ENCODE data around the gene AKAP8L. TPM values are rescaled to one million over a fixed set of nuclear protein-coding genes. Genes with fewer than 3 reads are reported as not detected.

AKAP8L gene
- total RNA-seq, 1 donor from 2014 or later, result 82.5 TPM

DNA sequence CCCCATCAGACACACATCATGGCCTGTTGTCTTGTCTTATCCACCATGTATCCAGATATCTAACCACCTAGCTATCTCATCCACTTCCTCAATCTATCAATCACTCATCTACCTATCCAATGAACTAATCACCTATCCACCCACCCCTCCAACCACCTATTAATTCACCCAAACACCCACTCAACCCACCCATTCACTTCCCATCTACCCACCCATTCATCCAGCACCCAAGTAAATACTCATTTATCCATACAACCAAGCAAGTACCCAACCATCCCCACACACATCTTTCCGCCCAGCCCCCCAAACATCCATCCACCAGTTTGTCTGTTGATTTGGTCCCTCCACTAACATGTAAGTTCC is 31.7 kb upstream of the AKAP8L start:
- ATAC-seq (no peak), DNase-seq (no peak)
- intact Hi-C loops (cut with micrococcal nuclease), result no loop called here

DNA sequence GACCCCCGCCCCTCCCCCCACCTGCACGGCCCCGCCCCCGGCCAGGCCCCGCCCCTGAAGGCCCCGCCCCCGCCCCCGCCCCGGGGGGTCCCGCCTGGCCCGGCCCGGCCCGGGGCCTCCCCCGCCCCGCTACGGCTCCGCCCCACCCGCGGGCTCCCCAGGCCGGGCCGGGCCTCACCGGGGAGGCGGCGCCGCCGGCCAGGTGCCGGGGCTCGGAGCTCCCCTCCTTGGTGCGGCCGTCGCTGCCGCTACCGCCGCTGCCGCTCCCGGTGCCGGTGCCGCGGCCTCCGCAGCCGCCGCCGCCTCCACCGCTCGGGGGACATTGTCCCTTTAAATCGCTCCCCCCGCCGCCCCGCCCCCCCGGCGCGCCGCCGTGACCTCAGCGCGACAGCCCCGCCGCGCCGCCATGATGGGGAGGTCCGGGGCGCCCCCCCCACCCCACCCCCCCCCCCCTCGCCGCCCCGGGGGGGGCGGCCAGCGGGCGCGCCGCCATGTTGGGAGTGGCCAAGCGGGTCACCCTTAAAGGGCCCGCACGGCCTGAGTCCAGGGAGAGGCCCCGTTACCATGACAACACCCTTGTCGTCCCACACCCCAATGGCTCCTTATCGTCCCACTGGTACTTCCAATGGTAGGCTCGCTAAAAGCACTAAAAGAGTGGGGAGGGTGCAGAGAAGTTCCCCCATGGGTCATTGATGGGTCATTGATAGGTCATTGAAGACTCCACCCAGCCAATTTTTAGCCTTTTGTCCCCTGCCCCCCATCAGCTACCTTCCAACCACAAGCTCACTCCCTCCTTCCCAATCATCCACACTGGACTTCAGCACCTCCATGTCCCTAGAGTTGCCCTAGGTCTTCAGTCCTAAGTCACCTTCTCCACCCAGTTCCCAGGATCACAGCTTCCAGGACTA is 31.1 kb upstream of the AKAP8L start, which contains the start of gene WIZ:
Gene WIZ, minus strand, starts transcription at position 337 of the 908 bp plus-strand sequence. CDS start 1,649 bp downstream, outside the sequence.
- ATAC-seq (peak; percentile 9), DNase-seq (peak; percentile 95)
- intact Hi-C loops (cut with micrococcal nuclease), result no loop called here

DNA sequence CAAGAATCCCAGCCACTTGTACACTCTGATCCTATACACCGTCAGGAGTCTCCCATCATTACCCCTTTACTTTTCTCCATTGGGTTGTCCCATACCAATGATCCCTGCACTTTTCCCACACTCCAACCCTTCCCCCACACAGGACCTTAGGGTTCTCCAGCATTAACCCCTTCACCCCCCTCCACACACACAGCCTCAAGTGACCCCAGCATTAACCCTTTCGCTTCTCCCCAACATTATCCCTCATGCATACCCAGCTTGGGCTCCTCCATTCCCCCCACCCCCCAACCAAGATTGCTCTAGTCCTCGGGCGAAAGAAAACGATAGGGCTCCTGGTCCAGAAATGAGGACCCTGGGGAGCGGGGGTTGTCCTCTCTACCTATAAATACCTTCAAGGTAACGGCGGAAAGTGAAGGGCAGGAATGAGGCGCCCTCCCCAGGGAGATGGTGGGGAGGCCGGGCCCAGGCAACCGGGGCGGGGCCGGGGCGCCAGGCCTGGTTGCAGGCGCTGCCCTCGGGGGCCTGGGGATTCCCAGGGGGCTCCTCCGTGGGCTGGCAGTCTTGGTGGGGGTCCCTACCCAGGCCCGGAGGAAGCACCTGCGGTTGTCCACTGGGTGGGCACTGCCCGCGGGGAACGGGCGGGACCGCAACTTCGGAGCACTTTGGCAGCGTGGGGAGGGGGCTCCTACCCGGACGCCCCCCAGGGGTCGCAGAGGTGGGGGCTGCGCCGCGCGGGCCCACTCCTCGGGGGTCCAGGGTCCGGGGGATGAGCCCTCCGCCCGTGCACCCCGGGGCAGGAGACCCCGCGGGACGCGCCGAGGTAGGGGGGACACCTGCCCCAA is 30.2 kb upstream of the AKAP8L start:
- intact Hi-C loops (cut with micrococcal nuclease), result no loop called here
- DNase-seq, result no peak
- no peak for ATAC-seq

DNA sequence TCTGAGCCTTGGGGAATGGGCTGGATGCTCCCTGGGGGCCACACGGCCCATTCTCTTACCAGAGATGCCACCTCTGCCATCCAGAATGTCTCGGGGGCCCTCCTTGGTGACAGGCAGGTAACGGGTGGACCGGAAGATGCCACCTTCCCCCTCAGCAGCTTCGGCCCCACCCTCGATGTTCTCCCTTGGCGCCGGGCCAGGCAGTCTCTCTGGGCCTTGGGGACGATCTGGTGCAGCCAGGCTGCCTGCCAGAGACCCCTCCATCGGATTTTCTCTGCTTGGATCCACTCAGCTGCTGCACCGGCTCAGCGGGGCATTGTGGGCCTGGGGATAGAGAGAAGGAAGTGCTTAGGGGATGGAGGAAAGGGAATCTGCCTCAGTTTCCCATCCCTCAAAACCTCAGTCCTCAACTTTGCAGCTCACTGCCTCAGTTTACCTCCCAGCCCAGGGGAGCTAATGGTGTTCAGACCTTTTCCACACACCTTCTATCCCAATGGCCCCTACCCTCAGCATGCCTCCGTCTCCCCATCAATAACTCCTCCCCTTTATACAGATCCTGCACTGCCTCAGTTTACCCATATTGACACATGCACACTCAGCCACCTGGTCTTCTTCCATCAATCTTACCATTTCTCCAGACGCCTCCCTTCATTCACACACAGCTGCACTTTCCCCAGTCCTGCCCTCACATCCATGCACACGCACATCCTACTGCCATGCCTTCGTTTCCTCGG is 29.4 kb upstream of the AKAP8L start:
- ATAC-seq, result no peak
- intact Hi-C loops (cut with micrococcal nuclease), result no loop called here
- DNase-seq, result no peak

DNA sequence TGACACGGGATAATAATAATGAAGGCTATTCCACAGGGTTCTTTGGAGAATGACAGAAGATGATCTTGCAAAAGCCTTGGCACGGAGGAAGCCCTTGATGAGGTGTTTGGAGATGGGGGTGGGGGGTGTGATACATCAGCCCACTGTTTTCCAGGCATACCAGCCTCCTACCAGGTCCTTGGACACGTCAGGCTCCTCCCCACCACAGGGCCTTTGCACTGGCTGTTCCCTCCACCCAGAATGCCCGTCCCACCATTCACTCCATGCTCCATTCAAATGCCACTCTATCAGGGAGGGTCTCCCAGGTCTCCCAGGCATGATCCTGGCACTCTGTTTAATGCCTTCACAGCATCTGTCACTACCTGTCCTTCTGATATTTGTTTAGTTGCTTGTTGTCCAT is 28.3 kb upstream of the AKAP8L start:
- no peak for ATAC-seq
- no peak for DNase-seq
- intact Hi-C loops (cut with micrococcal nuclease), result no loop called here

DNA sequence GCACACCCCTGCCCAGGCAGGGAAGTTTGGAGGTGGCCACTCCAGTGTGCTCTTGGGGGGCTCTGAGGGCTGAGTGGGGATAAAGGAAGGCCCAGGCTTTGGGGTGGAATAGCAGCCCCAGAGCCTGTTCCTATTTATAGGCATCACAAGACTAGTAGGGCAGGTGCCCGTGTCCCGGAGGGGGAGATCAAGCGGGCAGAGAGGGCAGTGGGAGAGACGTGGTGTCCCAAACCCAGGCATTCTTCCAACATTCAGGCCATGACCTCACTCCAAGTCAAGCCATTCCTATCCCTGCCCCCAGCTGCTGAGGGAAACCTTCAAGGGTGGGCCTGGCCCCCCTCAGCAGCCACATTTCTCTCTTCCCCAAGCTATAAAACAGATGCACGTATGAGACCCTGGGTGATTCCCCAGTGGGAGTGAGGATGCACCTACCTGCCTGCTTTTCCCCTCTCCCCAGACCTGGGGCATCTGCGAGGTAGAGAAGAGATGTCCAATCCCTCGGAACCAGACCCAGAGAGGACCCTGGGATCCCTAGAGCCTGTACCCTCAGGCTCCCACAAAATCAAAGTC is 27.1 kb upstream of the AKAP8L start:
- intact Hi-C loops (cut with micrococcal nuclease), result no loop called here
- ATAC-seq (peak; percentile 80), DNase-seq (peak; percentile 82)

DNA sequence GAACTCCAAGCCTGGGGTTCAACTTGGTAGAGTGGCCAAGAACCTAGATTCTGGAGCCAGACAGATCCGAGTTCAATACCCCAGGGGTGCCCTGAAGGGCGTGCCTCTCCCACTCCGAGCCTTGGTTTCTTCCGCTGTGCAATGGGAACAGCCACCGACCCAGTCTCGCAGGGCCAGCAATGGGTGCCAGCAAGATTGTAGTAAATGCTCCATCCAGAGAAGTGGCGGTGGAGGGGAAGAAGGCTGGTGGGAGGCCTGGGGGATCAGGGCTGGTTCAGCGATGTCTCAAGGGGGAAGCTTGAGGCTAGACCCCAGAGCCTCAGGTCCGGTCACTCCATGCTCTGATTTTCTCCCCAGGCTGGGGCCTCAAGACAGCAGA is 26.4 kb upstream of the AKAP8L start:
- intact Hi-C loops (cut with micrococcal nuclease), result no loop called here
- ATAC-seq (no peak), DNase-seq (no peak)

DNA sequence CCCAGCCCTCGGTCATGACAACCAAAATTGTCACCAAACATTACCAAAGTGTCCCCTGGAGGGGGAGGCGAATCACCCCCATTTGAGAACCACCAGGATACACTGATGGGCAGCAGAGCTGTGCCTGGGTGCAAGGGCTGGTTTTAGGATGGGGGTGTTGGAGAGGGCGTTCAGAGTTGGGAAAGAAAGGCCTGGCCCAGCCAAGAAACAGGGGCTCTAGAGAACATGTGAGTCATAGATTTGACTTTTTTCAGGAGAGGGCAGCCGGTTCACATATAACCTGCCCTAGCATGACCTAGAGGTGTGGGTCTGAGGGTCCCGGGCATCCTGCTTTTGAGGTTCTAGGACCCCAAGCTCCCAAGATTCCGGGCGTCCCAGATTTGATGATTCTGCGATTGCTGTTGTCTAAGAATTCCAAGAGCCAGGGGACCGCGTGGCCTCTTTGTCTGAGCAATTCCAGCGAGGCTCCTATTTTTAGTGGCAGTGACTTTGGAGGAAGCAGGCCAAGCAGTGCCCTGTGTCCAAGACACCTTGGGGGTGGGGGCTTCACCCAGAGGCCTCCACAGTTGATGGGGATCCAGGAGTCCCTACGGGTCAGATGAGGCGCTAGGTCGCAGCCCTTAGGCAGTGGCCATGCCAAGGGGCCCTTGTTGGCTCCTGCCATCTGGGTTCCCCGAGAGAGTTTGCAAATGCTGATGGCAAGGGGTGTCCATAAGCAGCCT is 25.9 kb upstream of the AKAP8L start:
- intact Hi-C loops (cut with micrococcal nuclease), result no loop called here
- ATAC-seq (peak; percentile 52), DNase-seq (no peak)

DNA sequence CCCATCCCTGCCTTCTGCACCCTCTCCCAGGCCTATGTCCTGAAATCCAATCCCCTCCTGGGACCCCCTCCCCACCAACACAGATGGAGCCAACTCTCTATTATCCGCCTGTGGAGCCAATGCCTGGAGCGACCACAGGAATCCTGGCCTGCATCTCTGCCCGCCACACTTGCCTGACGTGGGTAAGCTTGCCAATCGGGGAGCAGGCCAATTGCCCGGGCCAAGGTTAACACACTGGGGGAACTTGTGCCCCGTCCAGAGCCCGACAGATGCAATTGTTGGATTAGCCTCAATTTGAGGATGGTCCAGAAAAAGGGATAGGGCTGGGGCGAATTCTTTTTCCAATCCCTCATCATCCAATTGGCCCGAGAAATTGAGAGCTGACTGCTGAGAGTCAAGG is 25.1 kb upstream of the AKAP8L start:
- ATAC-seq (peak; percentile 63), DNase-seq (peak; percentile 82)
- intact Hi-C loops (cut with micrococcal nuclease), result no loop called here

DNA sequence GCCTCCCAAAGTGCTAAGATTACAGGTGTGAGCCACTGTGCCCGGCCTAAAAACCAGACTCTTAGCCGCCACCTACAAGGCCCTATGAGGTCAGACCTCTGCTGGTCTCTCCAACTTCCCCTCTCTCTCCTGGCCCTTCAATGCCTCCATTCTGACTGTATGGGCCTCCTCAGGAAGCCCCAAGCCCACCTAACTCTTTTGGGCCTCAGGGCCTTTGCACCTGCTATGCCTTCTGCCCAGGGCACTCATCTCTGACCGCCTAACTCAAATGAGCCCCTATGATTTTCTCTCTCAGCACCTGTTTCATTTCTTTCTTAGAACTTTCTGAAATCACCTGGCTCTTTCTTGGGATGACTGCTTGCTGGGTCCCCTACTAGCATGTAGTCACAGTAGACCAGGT is 24.5 kb upstream of the AKAP8L start:
- ATAC-seq (no peak), DNase-seq (no peak)
- intact Hi-C loops (cut with micrococcal nuclease), result no loop called here

DNA sequence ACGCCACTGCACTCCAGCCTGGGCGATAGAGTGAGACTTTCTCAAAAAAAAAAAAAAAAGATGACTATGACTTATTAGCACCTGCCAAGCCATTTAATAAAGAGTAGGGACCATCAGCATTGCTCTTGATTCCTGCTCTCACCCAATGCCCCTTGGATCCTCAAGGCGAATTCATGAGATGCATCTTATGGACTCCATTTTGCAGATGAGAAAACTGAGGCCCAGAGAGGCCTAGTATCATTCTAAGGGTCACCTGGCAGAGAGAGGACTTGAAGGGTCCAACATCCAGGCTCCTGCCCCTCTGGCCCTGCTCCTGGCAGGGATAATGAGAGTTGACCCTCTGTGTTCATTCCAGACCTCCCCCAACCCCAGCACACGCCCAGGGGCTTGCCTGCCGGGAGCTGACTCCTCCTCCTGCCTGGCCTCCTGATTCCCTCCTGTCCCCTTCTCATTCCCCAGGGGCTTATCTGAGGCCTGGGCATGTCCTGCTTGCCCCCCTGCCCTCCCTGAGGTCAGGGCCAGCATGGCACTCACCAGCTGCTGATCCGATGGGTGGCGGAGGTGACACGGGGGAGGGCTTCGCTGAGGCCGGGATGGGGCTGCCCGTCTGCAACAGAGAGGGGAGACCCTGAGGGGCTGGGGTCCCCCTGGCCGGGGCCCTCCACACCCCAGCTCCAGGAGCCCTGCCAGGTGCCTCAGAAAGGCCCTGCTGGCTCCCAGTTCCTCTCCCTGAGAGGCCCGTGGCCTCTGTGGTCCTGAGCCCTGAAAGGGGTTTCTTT is 23.5 kb upstream of the AKAP8L start:
- no peak for DNase-seq
- intact Hi-C loops (cut with micrococcal nuclease), result no loop called here
- ATAC-seq, result no peak

DNA sequence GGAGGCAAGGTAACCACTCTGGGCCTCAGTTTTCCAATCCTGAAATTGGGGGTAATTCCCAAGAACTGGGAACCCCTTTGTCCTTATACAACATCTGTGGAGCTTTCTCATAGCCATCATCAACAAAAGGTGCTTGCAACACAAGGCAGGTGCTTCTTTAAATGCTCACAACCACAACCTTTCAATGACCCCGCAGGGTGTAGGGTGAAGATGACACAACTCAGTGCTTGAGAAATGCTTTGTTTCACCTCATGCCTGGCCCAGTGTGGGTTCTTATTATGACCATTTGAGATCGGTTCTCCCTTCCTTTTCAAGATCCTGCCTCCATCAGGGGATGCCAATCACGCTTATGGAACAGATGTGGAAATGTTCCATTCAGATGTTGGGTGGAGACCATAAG is 22.5 kb upstream of the AKAP8L start:
- ATAC-seq, result no peak
- intact Hi-C loops (cut with micrococcal nuclease), result no loop called here
- DNase-seq, result no peak

DNA sequence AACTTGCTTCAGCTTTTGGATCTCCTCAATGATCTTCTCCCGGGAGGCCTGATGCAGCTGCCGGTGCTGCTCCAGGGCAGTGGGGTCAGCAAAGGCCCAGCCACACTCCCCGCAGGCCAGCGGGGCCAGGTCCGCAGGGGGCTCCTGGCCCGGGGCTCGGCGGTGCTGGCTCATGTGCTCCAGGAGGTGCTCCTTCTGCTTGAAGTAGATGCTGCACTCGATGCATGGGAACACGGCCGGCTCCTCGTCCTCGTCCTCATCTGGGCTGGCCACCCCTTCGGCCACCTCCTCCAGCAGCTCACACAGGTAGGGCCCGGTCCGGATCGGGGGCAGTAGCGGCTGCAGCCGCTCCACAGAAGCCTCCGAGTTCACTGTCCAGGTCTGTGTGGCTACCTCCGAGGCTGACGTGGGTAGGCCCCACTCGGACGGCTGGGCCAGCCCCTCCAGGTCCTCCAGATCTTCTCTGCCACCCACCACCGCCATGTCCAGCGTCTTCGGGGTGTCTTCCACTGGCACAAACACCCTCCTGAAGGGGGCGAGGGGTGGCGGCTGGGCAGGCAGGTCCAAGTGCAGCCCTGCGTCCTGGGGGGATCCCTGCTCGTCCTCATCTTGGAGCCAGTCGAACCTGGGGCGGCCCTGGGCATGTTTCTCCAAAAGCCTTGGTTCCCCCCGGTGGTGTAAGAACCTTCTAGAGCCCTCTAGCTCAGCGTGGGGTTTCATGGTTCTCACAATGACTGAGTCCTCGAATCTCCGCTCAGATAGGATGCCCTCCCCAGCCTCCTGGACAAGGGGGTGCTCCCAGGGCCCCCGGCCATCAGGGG is 21.2 kb upstream of the AKAP8L start:
- DNase-seq (no peak), ATAC-seq (no peak)
- intact Hi-C loops (cut with micrococcal nuclease), result no loop called here

DNA sequence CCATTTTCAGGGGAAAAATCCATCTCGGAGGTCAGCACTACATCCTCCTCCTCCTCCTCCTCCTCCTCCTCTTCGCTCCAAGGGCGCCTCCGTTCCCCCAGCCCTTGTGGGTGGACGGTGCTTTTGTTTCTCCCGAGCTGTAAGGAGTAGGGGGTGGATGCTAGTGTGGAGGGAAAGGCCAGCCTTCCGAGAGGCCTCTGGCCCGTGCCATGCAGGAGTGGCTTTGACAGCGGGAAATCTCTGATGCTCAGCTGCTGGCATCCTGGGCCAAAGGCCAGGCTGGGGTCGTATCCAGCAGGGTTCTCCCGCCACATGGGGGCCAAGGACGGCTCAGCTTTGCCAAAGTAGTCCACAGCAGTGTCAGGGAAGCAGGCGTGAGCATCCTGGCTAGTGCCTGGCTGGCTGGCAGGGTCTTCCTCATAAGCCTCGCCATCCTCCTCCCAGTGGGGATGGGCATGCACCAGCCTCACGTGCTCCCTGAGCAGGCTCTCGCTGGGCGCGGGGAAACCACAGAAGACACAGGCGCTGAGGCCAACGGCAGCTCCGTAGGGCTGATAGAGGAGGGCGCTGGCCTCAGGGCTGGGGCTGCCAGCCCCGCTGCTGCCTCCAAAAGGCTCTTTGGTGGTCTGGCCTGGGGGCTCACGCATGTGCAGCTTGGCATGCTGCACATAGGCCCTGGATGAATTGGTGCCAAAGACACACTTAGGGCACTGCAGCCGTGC is 20.5 kb upstream of the AKAP8L start:
- intact Hi-C loops (cut with micrococcal nuclease), result no loop called here
- DNase-seq, result no peak

DNA sequence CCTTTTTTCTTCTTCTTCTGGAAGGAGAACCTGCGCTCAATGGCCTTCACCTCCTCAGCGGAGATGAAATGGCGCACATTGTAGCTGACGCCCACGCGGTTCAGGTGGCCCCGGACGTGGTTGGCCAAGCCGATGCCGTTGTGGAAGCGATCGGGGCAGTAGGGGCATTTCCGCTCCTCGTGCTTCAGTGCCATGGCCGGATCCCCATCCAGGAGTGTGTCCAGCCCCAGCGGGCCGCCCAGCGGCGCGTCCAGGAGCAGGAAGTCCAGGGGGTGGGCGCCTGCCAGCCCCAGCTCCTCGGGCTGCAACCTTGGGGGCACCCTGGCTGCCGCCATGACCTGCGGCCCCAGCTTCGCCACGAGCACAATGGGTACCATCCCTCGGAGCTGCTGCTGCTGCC is 19.8 kb upstream of the AKAP8L start:
- ATAC-seq, result no peak
- intact Hi-C loops (cut with micrococcal nuclease), result no loop called here
- DNase-seq, result no peak

More for the DNA sequence above, 20.5 kb upstream of the AKAP8L start:
- ATAC-seq, result no peak

DNA sequence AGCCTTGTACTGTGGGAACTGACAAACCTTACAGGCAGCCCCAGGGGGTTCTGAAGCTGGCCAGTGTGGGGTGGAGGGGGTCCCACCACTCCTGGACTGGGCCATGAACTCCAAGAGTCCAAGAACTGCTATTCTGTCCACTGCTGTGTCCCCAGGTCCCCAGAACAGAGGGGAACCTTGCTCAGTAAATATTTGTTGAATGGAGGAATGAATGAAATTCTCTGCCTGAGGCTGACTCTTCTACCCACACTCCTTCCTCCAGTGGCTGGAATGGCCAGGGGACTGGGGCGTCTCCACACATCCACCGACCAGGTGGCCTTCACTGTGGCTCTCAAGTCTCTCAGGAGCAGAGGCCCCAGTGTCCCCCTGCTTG is 19.3 kb upstream of the AKAP8L start:
- intact Hi-C loops (cut with micrococcal nuclease), result no loop called here
- DNase-seq, result no peak
- ATAC-seq, result no peak
